Mammary epithelial cell (primary cell): ENCODE measurements around the gene VIPR2.

ENCODE experiments used
- EZH2 ChIP-seq: IDR thresholded peaks from 2 replicates; pipeline ENCODE4 v1.6.1; 2012; ENCODE audit warnings: low read length, inconsistent platforms, borderline replicate concordance
- TF ChIP-seq, protein P1 (sequence below), 2 donors: IDR thresholded peaks in 1 of 2; conservative IDR thresholded peaks in 1 of 2; 2 replicates each; pipeline ENCODE4 v1.5.1; 2011 to 2012; ENCODE audit warnings: inconsistent platforms in 2 of 2, low read length in 2 of 2, mild to moderate bottlenecking in 2 of 2, control low read depth in 1 of 2, low read depth in 1 of 2; ENCODE audit not compliant: insufficient read depth in 1 of 2; ENCODE audit errors: extremely low read depth in 1 of 2

DNA sequence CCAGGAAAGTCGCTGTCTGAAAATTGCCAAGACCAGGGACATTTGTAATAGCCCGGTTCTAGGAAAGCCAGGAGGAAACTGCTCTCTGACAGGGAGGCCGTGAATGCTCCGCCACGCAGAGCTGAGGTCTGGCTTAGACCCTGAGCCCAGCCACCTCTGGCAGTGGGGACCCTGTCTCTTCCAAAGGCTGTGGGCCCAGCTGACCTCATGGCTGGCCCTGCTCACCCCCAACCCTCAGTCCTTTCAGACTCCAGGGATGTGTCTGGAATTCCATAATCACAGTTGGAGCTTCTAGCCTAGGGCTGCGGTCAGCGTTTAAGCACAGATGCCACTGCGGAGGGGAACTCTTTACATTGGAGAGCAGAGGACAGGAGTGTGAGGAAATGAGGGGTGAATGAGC is 6.6 kb upstream of the VIPR2 start:
- TF ChIP-seq, protein P1, sequence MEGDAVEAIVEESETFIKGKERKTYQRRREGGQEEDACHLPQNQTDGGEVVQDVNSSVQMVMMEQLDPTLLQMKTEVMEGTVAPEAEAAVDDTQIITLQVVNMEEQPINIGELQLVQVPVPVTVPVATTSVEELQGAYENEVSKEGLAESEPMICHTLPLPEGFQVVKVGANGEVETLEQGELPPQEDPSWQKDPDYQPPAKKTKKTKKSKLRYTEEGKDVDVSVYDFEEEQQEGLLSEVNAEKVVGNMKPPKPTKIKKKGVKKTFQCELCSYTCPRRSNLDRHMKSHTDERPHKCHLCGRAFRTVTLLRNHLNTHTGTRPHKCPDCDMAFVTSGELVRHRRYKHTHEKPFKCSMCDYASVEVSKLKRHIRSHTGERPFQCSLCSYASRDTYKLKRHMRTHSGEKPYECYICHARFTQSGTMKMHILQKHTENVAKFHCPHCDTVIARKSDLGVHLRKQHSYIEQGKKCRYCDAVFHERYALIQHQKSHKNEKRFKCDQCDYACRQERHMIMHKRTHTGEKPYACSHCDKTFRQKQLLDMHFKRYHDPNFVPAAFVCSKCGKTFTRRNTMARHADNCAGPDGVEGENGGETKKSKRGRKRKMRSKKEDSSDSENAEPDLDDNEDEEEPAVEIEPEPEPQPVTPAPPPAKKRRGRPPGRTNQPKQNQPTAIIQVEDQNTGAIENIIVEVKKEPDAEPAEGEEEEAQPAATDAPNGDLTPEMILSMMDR (conservative IDR thresholded peaks at IDR 0.05 in 1 of 2, IDR thresholded peaks at IDR 0.05 in 1 of 2; ENCODE audit: extremely low read depth in 1 of 2, insufficient read depth in 1 of 2, low read depth in 1 of 2, low read length in 2 of 2): no peak
- no peak for TF ChIP-seq EZH2
